AG04450 (cell line): ENCODE results near the gene NF1. TPM values are rescaled to one million over a fixed set of nuclear protein-coding genes. Genes with fewer than 3 reads are reported as not detected.

ENCODE experiments used
- CTCF ChIA-PET: fragments of 300-600, 350-600 bp; formaldehyde crosslinking; extraction: SDS; loops from one replicate; lab custom pipeline; 2022; ENCODE audit warnings: antibody characterized with exemption, inconsistent platforms; lab: Charles Lee
- POLR2A ChIA-PET: fragments of 350-600 bp; formaldehyde crosslinking; extraction: SDS; loops from one replicate; lab custom pipeline; 2021; ENCODE audit warnings: antibody characterized with exemption, inconsistent platforms; lab: Yijun Ruan, JAX
- DNase-seq: peaks from one replicate; pipeline ENCODE4 v3.0.0-alpha.2; 2011; ENCODE audit warnings: low read depth, low spot score
- H3K27ac ChIP-seq: one replicate; pipeline ENCODE4 v1.5.1; 2012; ENCODE audit warnings: low read depth, low read length, control low read depth
- H3K27me3 ChIP-seq: one replicate; pipeline ENCODE4 v1.6.0; 2012; ENCODE audit warnings: low read length; ENCODE audit not compliant: control insufficient read depth, insufficient read depth
- H3K4me3 ChIP-seq: 2 replicates; pipeline ENCODE4 v1.5.1; 2011; ENCODE audit warnings: mild to moderate bottlenecking, low read depth, low read length, control low read depth
- H3K9me3 ChIP-seq: 2 replicates; pipeline ENCODE4 v1.5.1; 2012; ENCODE audit warnings: low read length; ENCODE audit not compliant: control insufficient read depth, insufficient read depth
- polyA plus RNA-seq: library from polyadenylated mRNA; depleted of rRNA; stranded (reverse); fragments of >200 nt; gene quantifications from 2 replicates; pipeline ENCODE4 v1.2.3, GENCODE V29; 2011
- TF ChIP-seq, protein P1 (sequence below): IDR thresholded peaks from 2 replicates; pipeline ENCODE4 v1.5.1; 2011; ENCODE audit warnings: low read depth, low read length, control low read depth, inconsistent platforms

Gene NF1
- polyA plus RNA-seq, 1 experiment = 60.5 TPM

DNA sequence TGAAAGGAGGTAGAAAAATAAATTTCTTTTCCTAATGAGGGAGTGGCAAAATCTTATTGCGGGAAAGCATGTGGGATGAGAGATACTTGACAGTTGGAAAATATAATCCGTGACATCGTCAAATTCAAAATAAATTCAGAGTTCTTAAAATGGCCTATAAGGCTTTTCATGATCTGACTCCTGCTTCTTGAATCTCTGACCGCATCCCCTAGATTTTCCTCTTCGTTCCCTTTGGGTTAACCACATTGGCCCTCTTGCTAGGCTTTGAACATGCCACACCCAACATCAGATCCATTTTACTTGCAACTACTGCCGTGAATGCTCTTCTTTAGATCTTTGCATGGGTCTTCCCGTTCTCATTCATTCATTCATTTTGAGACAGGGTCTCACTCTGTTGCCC lies 50.1 kb downstream of the NF1 start:
- DNase-seq = no peak
- POLR2A ChIA-PET = no interaction called here
- Histone ChIP-seq H3K9me3 (no peaks in the 10 kb centered on the region), H3K27me3 (no peaks in the 10 kb centered on the region), H3K27ac (no peak overlapping the region), H3K4me3 (no peak overlapping the region)
- CTCF ChIA-PET = no interaction called here
- TF ChIP-seq, protein P1, sequence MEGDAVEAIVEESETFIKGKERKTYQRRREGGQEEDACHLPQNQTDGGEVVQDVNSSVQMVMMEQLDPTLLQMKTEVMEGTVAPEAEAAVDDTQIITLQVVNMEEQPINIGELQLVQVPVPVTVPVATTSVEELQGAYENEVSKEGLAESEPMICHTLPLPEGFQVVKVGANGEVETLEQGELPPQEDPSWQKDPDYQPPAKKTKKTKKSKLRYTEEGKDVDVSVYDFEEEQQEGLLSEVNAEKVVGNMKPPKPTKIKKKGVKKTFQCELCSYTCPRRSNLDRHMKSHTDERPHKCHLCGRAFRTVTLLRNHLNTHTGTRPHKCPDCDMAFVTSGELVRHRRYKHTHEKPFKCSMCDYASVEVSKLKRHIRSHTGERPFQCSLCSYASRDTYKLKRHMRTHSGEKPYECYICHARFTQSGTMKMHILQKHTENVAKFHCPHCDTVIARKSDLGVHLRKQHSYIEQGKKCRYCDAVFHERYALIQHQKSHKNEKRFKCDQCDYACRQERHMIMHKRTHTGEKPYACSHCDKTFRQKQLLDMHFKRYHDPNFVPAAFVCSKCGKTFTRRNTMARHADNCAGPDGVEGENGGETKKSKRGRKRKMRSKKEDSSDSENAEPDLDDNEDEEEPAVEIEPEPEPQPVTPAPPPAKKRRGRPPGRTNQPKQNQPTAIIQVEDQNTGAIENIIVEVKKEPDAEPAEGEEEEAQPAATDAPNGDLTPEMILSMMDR = no peak

DNA sequence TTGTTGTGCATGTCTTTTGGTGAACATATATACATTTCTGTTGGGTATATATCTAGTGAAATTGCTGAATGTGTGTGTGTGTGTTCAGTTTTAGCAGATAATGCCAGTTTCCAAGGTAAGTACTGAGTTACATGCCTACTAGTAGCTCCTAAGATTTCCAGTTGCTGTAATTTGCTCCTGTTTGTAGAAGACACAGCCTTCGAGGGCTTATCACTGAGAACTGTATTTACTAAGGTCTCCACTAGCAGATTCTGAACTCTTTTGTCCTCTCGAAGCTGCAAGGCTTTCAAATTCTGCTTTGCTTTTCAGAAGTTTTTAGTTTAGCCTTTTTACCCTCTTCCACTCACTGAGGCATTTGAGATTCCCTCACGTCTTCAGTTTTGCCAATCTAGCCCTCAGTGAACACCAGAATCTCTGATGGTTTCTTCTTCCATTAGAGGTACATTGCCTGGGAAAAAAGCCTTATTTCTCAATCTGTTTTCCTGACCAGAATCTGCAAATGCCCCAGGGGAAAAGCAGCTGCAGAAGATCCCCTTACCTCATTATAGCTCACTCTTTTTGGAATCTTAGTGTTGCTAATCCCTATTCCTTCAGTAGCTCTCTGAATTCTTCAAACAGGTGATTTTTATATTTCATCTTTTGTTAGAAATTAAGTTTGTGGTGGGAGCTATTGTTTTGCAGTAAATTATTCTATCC lies 52.9 kb downstream of the NF1 start:
- CTCF ChIA-PET = no interaction called here
- no peak overlapping the region for H3K4me3 ChIP-seq
- TF ChIP-seq, protein P1 = no peak
- no peaks in the 10 kb centered on the region for H3K27me3 ChIP-seq
- POLR2A ChIA-PET = interaction anchor here (1.5 kb wide), 1 partner anchor 51 kb away, joined by 3 read pairs; no protein-coding TSS in a partner anchor
- H3K9me3 ChIP-seq = no peaks in the 10 kb centered on the region
- H3K27ac ChIP-seq = no peak overlapping the region
- no peak for DNase-seq

DNA sequence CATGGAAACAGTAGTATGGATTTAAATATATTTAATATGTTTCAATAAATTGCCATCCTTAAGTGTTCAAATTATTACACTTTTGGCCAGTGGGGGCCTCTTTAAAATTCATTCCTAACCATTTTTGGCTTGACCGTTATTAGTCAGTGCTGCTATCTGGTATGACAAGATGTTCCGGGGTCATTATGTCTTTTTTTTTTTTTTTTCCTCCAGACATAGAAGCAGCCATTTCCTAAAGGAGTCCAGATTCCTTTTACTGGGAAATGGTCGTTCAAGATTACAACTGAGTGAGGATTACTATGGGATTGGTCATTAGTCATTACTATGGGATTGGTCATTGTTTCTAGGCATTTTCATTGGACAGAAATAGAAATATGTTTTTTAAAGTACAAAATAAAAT lies 53.4 kb downstream of the NF1 start:
- TF ChIP-seq, protein P1 = no peak
- Histone ChIP-seq H3K27ac (no peak overlapping the region), H3K27me3 (no peaks in the 10 kb centered on the region), H3K9me3 (no peaks in the 10 kb centered on the region), H3K4me3 (no peak overlapping the region)
- CTCF ChIA-PET = no interaction called here
- DNase-seq = no peak
- POLR2A ChIA-PET = interaction anchor here (1.5 kb wide), 1 partner anchor 52 kb away, joined by 3 read pairs; no protein-coding TSS in a partner anchor

DNA sequence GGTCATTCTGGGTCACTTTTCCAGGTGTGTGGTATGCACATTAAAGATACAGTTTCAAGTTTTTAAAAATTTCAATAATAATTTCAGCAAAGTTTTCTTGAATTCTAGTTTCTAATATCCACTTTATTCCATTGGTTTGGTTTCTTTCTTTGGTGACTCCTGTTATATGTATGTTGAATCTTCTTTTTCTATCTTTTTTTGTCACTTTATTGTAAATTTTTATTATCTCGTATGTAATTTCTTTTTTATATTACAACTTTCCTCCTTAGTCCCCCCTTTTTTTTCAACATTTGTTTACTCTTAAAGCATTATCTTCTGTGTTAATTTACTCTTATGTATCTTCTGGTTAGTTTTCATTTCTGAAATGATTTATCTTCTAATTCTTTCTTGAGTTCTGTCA lies 57.5 kb downstream of the NF1 start:
- TF ChIP-seq, protein P1 = no peak
- POLR2A ChIA-PET = no interaction called here
- no peak overlapping the region for H3K4me3 ChIP-seq
- CTCF ChIA-PET = no interaction called here
- H3K27me3 ChIP-seq = no peaks in the 10 kb centered on the region
- no peak overlapping the region for H3K27ac ChIP-seq
- DNase-seq = no peak
- no peaks in the 10 kb centered on the region for H3K9me3 ChIP-seq

DNA sequence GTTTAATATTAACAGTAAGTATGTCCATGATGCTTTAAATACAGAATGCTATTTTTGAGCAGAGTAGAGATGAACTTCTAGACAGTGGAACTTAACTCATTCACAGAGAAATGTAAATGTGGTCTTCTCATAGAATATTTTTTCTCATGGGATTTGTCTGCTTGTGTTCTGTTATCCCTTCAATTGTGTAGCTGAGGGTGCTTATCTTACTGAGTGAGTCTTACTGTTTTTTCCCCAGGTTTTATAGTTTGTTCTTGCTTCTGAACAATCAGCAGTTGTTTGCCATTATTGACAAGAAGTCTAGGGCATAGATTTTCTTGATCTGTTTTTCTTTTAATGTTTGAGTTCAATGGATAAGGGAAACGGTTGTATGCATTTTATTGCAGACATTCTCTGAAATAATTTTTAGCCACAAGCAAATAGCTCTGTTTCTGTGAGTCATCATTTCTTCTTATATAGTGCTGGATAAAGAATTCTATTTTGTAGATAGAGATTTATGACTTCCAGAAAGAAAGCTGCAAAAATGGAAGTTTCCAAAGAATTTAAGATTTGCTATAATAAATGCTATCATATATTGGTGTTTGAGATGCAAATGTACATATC lies 60.5 kb downstream of the NF1 start:
- POLR2A ChIA-PET = no interaction called here
- TF ChIP-seq, protein P1 = no peak
- no peak for DNase-seq
- no peak overlapping the region for H3K4me3 ChIP-seq
- no peaks in the 10 kb centered on the region for H3K27me3 ChIP-seq
- CTCF ChIA-PET = no interaction called here
- no peaks in the 10 kb centered on the region for H3K9me3 ChIP-seq
- H3K27ac ChIP-seq = no peak overlapping the region
